GM12891 (cell line): ENCODE results near the gene IGFL4.
A peak's percentile ranks its signal among the peaks of the same experiment; 100 is the strongest.

ENCODE experiments used
- DNase-seq: peaks from one replicate; pipeline ENCODE4 v3.0.0; 2011; ENCODE audit warnings: low spot score; ENCODE audit not compliant: insufficient read length
- FAIRE-seq: peaks from 2 replicates; lab custom pipeline; 2011; peaks lifted over from hg19 to GRCh38; lab: Jason Lieb, UNC
- PAX5 ChIP-seq: IDR thresholded peaks from 2 replicates; pipeline ENCODE4 v1.6.1; 2011; ENCODE audit warnings: low read length, moderate library complexity, mild to moderate bottlenecking; ENCODE audit not compliant: insufficient read depth, severe bottlenecking
- POLR2A ChIP-seq: IDR thresholded peaks from 2 replicates; pipeline ENCODE4 v1.6.1; 2011; ENCODE audit warnings: low read depth, low read length, control low read depth
- POLR2AphosphoS5 ChIP-seq: IDR thresholded peaks from 2 replicates; pipeline ENCODE4 v1.6.1; 2011; ENCODE audit warnings: low read depth, low read length, control low read depth
- POU2F2 ChIP-seq: IDR thresholded peaks from 2 replicates; pipeline ENCODE4 v1.6.1; 2011; ENCODE audit warnings: low read depth, mild to moderate bottlenecking, control low read depth, low read length, moderate library complexity
- SPI1 ChIP-seq: IDR thresholded peaks from 2 replicates; pipeline ENCODE4 v1.6.1; 2011; ENCODE audit warnings: low read depth, low read length, control low read depth
- TAF1 ChIP-seq: IDR thresholded peaks from 2 replicates; pipeline ENCODE4 v1.6.1; 2011; ENCODE audit warnings: low read depth, low read length, control low read depth

The IGFL4 gene

GRCh38 chr19:46036744-46037128, 4.1 kb downstream of the IGFL4 start:
- FAIRE-seq (no peak), DNase-seq (no peak)
- TF ChIP-seq TAF1: no peak
- TF ChIP-seq POLR2A: no peak
- TF ChIP-seq SPI1: no peak
- no peak for TF ChIP-seq PAX5
- no peak for TF ChIP-seq POLR2AphosphoS5
- no peak for TF ChIP-seq POU2F2

- FAIRE-seq: no peak
Observed at GRCh38 chr19:46035986-46036743, 4.6 kb downstream of the IGFL4 start.

DNA sequence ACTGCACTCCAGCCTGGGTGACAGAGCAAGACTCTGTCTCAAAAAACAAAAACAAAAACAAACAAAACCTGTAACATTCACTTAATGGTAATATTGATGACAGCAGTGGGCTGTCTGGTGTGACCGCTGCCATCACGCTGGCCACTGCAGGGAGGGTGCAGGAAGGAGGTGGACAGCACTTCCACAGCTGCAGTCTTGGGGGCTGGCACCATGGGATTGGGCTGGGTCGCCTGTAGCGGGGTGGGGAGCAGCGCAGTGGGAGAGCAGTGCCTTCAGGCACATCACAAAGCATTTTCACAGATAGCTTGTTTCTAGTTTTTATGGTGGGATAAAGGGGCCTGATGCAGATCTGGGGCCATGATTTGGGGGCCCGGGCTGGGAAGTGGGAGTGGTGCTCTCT, 5.3 kb downstream of the IGFL4 start:
- TF ChIP-seq POLR2AphosphoS5 (no peak), POLR2A (no peak), SPI1 (no peak), POU2F2 (no peak), TAF1 (no peak), PAX5 (no peak)
- FAIRE-seq (no peak), DNase-seq (no peak)

More at GRCh38 chr19:46035986-46036743, 4.6 kb downstream of the IGFL4 start:
- no peak for DNase-seq
- TF ChIP-seq POLR2A: no peak
- no peak for TF ChIP-seq POU2F2
- no peak for TF ChIP-seq POLR2AphosphoS5
- no peak for TF ChIP-seq PAX5
- TF ChIP-seq SPI1: no peak
- no peak for TF ChIP-seq TAF1

DNA sequence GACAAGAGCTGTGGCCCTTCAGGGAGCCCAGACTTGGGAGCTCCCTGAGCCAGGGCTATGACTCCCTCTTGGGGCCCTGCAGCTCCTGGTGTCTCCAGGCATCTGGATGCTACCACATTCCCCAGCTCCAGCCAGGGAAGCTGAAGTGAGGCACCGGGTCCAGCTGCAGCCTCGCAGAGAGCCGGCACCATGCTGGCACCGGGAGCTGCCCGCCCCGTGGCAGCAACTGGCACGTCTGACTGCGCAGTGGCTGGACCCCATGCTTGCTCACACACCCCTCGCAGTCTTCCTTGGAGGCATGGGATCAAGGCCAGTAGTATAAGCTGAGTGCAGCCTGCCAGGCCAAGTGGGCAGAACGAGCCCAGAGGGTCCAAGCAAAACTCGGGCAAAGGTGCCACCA, 7.4 kb downstream of the IGFL4 start:
- TF ChIP-seq POLR2A: no peak
- no peak for TF ChIP-seq PAX5
- no peak for TF ChIP-seq POLR2AphosphoS5
- no peak for TF ChIP-seq SPI1
- no peak for TF ChIP-seq POU2F2
- TF ChIP-seq TAF1: no peak
- no peak for FAIRE-seq
- no peak for DNase-seq

GRCh38 chr19:46032597-46033025, 8.2 kb downstream of the IGFL4 start:
- TF ChIP-seq POLR2AphosphoS5: no peak
- no peak for TF ChIP-seq SPI1
- TF ChIP-seq PAX5: no peak
- TF ChIP-seq POU2F2: no peak
- no peak for TF ChIP-seq TAF1
- no peak for TF ChIP-seq POLR2A
- FAIRE-seq (no peak), DNase-seq (no peak)

- TF ChIP-seq PAX5 (no peak), SPI1 (no peak)
- no peak for FAIRE-seq
- no peak for DNase-seq
Observed at GRCh38 chr19:46031781-46032596, 8.8 kb downstream of the IGFL4 start.

- FAIRE-seq: no peak
- no peak for DNase-seq
- TF ChIP-seq POLR2AphosphoS5 (no peak), TAF1 (no peak), POLR2A (no peak), POU2F2 (no peak), PAX5 (no peak), SPI1 (no peak)
Observed at GRCh38 chr19:46030812-46031550, 9.8 kb downstream of the IGFL4 start.

DNA sequence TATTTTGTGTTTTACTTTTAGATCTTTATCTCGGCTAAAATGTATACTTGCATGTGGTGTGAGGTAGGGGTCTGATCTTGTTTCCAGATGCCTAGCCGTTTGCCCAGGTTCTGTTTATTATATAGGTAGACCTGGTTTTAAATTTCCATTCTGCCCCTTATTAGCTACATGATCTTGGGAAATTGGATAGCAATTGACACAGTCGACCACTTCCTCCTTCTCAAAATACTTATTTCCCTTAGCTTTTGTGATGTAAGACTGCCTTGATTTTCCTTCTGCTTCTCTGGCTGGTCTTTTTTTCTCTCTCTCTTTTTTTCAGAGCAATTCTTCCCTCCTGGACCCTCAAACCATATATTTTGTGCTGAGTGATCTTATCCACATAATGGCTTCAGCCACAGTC, 15.0 kb downstream of the IGFL4 start:
- no peak for DNase-seq
- FAIRE-seq: no peak
- TF ChIP-seq SPI1: 0 out of 2 replicates have a peak, but pooled peaks have one; percentile 8
- no peak for TF ChIP-seq POLR2A

DNA sequence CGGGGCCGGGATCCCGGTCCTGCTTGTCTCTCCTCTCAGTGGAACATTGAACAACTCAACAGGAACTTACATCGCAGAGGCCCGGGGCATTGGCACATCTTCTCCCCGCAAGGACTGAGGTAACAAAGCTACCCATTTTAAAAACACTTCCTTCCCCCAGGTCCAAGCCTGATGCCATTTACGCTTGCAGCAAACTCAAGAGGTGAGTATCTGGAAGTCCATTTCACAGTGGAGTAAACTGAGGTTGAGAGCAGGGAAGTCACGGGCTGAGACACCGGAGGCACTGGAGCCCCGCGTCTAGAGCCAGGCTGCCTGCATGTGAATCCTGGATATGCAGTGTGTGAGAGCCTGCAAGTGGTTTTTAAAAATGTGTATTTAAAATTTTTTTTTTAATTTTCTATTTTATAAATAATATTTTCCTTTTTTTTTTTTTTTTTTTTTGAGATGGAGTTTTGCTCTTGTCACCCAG, 17.5 kb downstream of the IGFL4 start:
- FAIRE-seq: no peak
- DNase-seq: no peak
- TF ChIP-seq PAX5: no peak
- TF ChIP-seq POLR2A: no peak
- no peak for TF ChIP-seq TAF1
- no peak for TF ChIP-seq POU2F2
- TF ChIP-seq POLR2AphosphoS5: no peak
- no peak for TF ChIP-seq SPI1
